Measurements from ENCODE around the gene SDCBP2.

GRCh38 chr20:1266167-1266973 is 62.6 kb downstream of the SDCBP2 start, which contains the start of gene SNPH:
- TF ChIP-seq, protein P1, sequence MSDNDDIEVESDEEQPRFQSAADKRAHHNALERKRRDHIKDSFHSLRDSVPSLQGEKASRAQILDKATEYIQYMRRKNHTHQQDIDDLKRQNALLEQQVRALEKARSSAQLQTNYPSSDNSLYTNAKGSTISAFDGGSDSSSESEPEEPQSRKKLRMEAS (IDR thresholded peaks at IDR 0.05): no peak
- TF ChIP-seq CTCF (IDR thresholded peaks at IDR 0.05; ENCODE audit: low read depth, low read length, missing input control) (no peak), FOXA1 (IDR thresholded peaks at IDR 0.05) (no peak), TAF1 (conservative IDR thresholded peaks at IDR 0.05) (no peak), FOXA2 (IDR thresholded peaks at IDR 0.05) (no peak), RAD21 (IDR thresholded peaks at IDR 0.05) (no peak)
- TF ChIP-seq, protein P2, sequence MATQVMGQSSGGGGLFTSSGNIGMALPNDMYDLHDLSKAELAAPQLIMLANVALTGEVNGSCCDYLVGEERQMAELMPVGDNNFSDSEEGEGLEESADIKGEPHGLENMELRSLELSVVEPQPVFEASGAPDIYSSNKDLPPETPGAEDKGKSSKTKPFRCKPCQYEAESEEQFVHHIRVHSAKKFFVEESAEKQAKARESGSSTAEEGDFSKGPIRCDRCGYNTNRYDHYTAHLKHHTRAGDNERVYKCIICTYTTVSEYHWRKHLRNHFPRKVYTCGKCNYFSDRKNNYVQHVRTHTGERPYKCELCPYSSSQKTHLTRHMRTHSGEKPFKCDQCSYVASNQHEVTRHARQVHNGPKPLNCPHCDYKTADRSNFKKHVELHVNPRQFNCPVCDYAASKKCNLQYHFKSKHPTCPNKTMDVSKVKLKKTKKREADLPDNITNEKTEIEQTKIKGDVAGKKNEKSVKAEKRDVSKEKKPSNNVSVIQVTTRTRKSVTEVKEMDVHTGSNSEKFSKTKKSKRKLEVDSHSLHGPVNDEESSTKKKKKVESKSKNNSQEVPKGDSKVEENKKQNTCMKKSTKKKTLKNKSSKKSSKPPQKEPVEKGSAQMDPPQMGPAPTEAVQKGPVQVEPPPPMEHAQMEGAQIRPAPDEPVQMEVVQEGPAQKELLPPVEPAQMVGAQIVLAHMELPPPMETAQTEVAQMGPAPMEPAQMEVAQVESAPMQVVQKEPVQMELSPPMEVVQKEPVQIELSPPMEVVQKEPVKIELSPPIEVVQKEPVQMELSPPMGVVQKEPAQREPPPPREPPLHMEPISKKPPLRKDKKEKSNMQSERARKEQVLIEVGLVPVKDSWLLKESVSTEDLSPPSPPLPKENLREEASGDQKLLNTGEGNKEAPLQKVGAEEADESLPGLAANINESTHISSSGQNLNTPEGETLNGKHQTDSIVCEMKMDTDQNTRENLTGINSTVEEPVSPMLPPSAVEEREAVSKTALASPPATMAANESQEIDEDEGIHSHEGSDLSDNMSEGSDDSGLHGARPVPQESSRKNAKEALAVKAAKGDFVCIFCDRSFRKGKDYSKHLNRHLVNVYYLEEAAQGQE (IDR thresholded peaks at IDR 0.05): no peak
